ENCODE measurements around the gene SLC26A5.

- TF ChIP-seq, protein P1, sequence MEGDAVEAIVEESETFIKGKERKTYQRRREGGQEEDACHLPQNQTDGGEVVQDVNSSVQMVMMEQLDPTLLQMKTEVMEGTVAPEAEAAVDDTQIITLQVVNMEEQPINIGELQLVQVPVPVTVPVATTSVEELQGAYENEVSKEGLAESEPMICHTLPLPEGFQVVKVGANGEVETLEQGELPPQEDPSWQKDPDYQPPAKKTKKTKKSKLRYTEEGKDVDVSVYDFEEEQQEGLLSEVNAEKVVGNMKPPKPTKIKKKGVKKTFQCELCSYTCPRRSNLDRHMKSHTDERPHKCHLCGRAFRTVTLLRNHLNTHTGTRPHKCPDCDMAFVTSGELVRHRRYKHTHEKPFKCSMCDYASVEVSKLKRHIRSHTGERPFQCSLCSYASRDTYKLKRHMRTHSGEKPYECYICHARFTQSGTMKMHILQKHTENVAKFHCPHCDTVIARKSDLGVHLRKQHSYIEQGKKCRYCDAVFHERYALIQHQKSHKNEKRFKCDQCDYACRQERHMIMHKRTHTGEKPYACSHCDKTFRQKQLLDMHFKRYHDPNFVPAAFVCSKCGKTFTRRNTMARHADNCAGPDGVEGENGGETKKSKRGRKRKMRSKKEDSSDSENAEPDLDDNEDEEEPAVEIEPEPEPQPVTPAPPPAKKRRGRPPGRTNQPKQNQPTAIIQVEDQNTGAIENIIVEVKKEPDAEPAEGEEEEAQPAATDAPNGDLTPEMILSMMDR (IDR thresholded peaks at IDR 0.05), result no peak
- TF ChIP-seq EZH2 (IDR thresholded peaks at IDR 0.05) (no peak), EZH2phosphoT487 (IDR thresholded peaks at IDR 0.05) (no peak)
Observed at GRCh38 chr7:103348959-103349358, 97.0 kb downstream of the SLC26A5 start.

Data from neural progenitor cell (in vitro differentiated cells).